A549 (cell line): ENCODE measurements around the gene HMGCLL1.

ENCODE experiments used
- BHLHE40 ChIP-seq: IDR thresholded peaks from 2 replicates; pipeline ENCODE4 v1.6.1; 2012; ENCODE audit warnings: low read depth, low read length, inconsistent platforms
- CTCF ChIP-seq: fragments of >200 bp; sonication (Bioruptor Twin); formaldehyde crosslinking; IDR thresholded peaks from 3 replicates; pipeline ENCODE4 v1.5.1; 2016
- EP300 ChIP-seq, 2 experiments: fragments of >200 bp; sonication (Bioruptor Twin); formaldehyde crosslinking; IDR thresholded peaks; 2 replicates in 1 of 2; 3 replicates in 1 of 2; pipeline ENCODE4 v1.6.1; 2016 to 2017
- ESRRA ChIP-seq: fragments of 150-350 bp; IDR thresholded peaks from 2 replicates; pipeline ENCODE4 v1.6.1; 2014; ENCODE audit warnings: mild to moderate bottlenecking, low read length, borderline replicate concordance
- NFE2L2 ChIP-seq: fragments of 150-350 bp; conservative IDR thresholded peaks from 2 replicates; pipeline ENCODE4 v1.6.1; 2014; ENCODE audit warnings: low read length
- POLR2A ChIP-seq: IDR thresholded peaks from 2 replicates; pipeline ENCODE4 v1.6.1; 2012; ENCODE audit warnings: mild to moderate bottlenecking, low read length
- RAD21 ChIP-seq, 2 experiments: fragments of >200 bp in 1 of 2; sonication (Bioruptor Twin) in 1 of 2; formaldehyde crosslinking in 1 of 2; IDR thresholded peaks in 1 of 2; conservative IDR thresholded peaks in 1 of 2; 2 replicates in 1 of 2; 3 replicates in 1 of 2; pipeline ENCODE4 v1.6.1; 2012 to 2018; ENCODE audit warnings: inconsistent platforms in 1 of 2
- RNF2 ChIP-seq: fragments of 200-600 bp; sonication (generic); IDR thresholded peaks from 2 replicates; pipeline ENCODE4 v1.6.1; 2016; ENCODE audit warnings: low read depth, mild to moderate bottlenecking, antibody characterized with exemption, moderate library complexity, borderline replicate concordance
- SMC3 ChIP-seq: fragments of >200 bp; sonication (Bioruptor Twin); formaldehyde crosslinking; IDR thresholded peaks from 3 replicates; pipeline ENCODE4 v1.6.1; 2018; ENCODE audit warnings: inconsistent platforms
- ZFP36 ChIP-seq: fragments of 450-650 bp; IDR thresholded peaks from 2 replicates; pipeline ENCODE4 v1.6.1; 2014; ENCODE audit warnings: borderline replicate concordance; ENCODE audit not compliant: partially characterized antibody

GRCh38 chr6:55399351-55399750, 179.6 kb downstream of the HMGCLL1 start:
- TF ChIP-seq POLR2A (no peak), RNF2 (no peak), ESRRA (no peak), SMC3 (no peak), CTCF (no peak), EP300 (IDR thresholded peaks at IDR 0.05) (no peak), RAD21 (conservative IDR thresholded peaks at IDR 0.05 in 1 of 2, IDR thresholded peaks at IDR 0.05 in 1 of 2) (no peak), NFE2L2 (no peak), ZFP36 (no peak), BHLHE40 (no peak)
